Suprapubic skin (tissue), 4 donors: Measurements from ENCODE around the gene ITGAL.

ENCODE experiments used
- POLR2A ChIP-seq, 2 donors: fragments of 450-650 bp; IDR thresholded peaks; one replicate each; pipeline ENCODE4 v1.6.1; 2017; ENCODE audit warnings: antibody characterized with exemption in 2 of 2, mild to moderate bottlenecking in 2 of 2, moderate library complexity in 2 of 2
- POLR2AphosphoS5 ChIP-seq, 3 donors: sonication (generic); formaldehyde crosslinking; IDR thresholded peaks; one replicate each; pipeline ENCODE4 v1.6.1; 2017; ENCODE audit warnings: antibody characterized with exemption in 3 of 3
- TF ChIP-seq, protein P1 (sequence below), 2 donors: fragments of 200-600 bp in 1 of 2; fragments of 450-650 bp in 1 of 2; sonication (generic) in 1 of 2; IDR thresholded peaks; one replicate each; pipeline ENCODE4 v1.5.1; 2016 to 2019; ENCODE audit warnings: antibody characterized with exemption in 2 of 2, mild to moderate bottlenecking in 1 of 2, moderate library complexity in 1 of 2

DNA sequence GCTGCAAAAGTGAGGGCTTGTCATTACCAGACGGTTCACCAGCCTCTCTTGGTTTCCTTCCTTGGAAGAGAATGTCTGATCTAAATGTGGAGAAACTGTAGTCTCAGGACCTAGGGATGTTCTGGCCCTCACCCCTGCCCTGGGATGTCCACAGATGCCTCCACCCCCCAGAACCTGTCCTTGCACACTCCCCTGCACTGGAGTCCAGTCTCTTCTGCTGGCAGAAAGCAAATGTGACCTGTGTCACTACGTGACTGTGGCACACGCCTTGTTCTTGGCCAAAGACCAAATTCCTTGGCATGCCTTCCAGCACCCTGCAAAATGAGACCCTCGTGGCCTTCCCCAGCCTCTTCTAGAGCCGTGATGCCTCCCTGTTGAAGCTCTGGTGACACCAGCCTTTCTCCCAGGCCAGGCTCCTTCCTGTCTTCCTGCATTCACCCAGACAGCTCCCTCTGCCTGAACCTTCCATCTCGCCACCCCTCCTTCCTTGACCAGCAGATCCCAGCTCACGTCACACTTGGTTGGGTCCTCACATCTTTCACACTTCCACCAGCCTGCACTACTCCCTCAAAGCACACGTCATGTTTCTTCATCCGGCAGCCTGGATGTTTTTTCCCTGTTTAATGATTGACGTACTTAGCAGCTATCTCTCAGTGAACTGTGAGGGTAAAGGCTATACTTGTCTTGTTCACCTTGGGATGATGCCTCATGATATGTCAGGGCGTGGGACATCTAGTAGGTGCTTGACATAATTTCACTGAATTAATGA lies 49.5 kb downstream of the ITGAL start:
- no peak for TF ChIP-seq POLR2A (IDR thresholded peaks at IDR 0.05)
- TF ChIP-seq, protein P1, sequence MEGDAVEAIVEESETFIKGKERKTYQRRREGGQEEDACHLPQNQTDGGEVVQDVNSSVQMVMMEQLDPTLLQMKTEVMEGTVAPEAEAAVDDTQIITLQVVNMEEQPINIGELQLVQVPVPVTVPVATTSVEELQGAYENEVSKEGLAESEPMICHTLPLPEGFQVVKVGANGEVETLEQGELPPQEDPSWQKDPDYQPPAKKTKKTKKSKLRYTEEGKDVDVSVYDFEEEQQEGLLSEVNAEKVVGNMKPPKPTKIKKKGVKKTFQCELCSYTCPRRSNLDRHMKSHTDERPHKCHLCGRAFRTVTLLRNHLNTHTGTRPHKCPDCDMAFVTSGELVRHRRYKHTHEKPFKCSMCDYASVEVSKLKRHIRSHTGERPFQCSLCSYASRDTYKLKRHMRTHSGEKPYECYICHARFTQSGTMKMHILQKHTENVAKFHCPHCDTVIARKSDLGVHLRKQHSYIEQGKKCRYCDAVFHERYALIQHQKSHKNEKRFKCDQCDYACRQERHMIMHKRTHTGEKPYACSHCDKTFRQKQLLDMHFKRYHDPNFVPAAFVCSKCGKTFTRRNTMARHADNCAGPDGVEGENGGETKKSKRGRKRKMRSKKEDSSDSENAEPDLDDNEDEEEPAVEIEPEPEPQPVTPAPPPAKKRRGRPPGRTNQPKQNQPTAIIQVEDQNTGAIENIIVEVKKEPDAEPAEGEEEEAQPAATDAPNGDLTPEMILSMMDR (IDR thresholded peaks at IDR 0.05) = no peak
- no peak for TF ChIP-seq POLR2AphosphoS5 (IDR thresholded peaks at IDR 0.05)
